Measurements from ENCODE around the gene HOXA2. TPM values are rescaled to one million over a fixed set of nuclear protein-coding genes. Genes with fewer than 3 reads are reported as not detected.

The HOXA2 gene
- polyA plus RNA-seq, 1 donor (not counting 4 experiments of a cell fraction or from before 2014, with no cell fraction given) = 0.71 TPM

GRCh38 chr7:27112955-27113949 lies 10.8 kb upstream of the HOXA2 start:
- Histone ChIP-seq H3K79me2 (ENCODE audit: control insufficient read depth, insufficient read depth, low read length) (peaks cover 37% of the 10 kb centered on the region), H3K4me2 (ENCODE audit: control insufficient read depth, extremely low read depth, insufficient read depth, low read depth, low read length) (peak overlapping the region; percentile 93), H3K27ac (ENCODE audit: control insufficient read depth, insufficient read depth, low read length) (peak overlapping the region; percentile 67), H3K9ac (ENCODE audit: control insufficient read depth, extremely low read depth, insufficient read depth, low read length) (peak overlapping the region; percentile 82), H3K27me3 (ENCODE audit: control insufficient read depth, extremely low read depth, insufficient read depth, low read length) (no peaks in the 10 kb centered on the region), H3K9me1 (ENCODE audit: control insufficient read depth, extremely low read depth, insufficient read depth, low read length) (no peaks in the 10 kb centered on the region), H3K9me3 (ENCODE audit: control insufficient read depth, low read depth, low read length) (no peaks in the 10 kb centered on the region), H2AFZ (ENCODE audit: control insufficient read depth, low read length) (peak overlapping the region; percentile 46), H3K4me3 (ENCODE audit: control insufficient read depth in 2 of 3, extremely low read depth in 1 of 3, insufficient read depth in 2 of 3, low read depth in 1 of 3, low read length in 3 of 3) (peak overlapping the region; percentile 45 to 72 (median 62)), H3K36me3 (ENCODE audit: control insufficient read depth in 2 of 2, extremely low read depth in 1 of 2, insufficient read depth in 2 of 2, low read length in 2 of 2) (peaks cover 2 to 5% of the 10 kb centered on the region in 2 experiments), H3K4me1 (ENCODE audit: control insufficient read depth, extremely low read depth, insufficient read depth, low read length) (peaks cover 31% of the 10 kb centered on the region), H4K20me1 (ENCODE audit: control insufficient read depth, extremely low read depth, insufficient read depth, low read length) (no peaks in the 10 kb centered on the region)
- peak; percentile 76 for FAIRE-seq
- no peak for DNase-seq (ENCODE audit: low read depth, low spot score)
- TF ChIP-seq CTCF (optimal IDR thresholded peaks at IDR 0.05 in 1 of 3, IDR thresholded peaks at IDR 0.05 in 1 of 3, conservative IDR thresholded peaks at IDR 0.05 in 1 of 3; ENCODE audit: extremely low read depth in 1 of 3, insufficient read depth in 2 of 3, low read length in 3 of 3) (no peak), EZH2 (IDR thresholded peaks at IDR 0.05; ENCODE audit: low read length) (no peak)
- dilution Hi-C loops (cut with MboI; ENCODE audit: extremely low pct_ligation_motif_present, low sequenced_read_pairs) = no loop called here

- Histone ChIP-seq H3K27me3 (ENCODE audit: control insufficient read depth, extremely low read depth, insufficient read depth, low read length) (no peaks in the 10 kb centered on the region), H2AFZ (ENCODE audit: control insufficient read depth, low read length) (no peak overlapping the region), H3K4me2 (ENCODE audit: control insufficient read depth, extremely low read depth, insufficient read depth, low read depth, low read length) (peak overlapping the region; percentile 93), H3K9me1 (ENCODE audit: control insufficient read depth, extremely low read depth, insufficient read depth, low read length) (no peaks in the 10 kb centered on the region), H3K9me3 (ENCODE audit: control insufficient read depth, low read depth, low read length) (no peaks in the 10 kb centered on the region), H3K9ac (ENCODE audit: control insufficient read depth, extremely low read depth, insufficient read depth, low read length) (peak overlapping the region; percentile 82), H3K36me3 (ENCODE audit: control insufficient read depth in 2 of 2, extremely low read depth in 1 of 2, insufficient read depth in 2 of 2, low read length in 2 of 2) (peaks cover 2 to 4% of the 10 kb centered on the region in 2 experiments), H3K79me2 (ENCODE audit: control insufficient read depth, insufficient read depth, low read length) (peaks cover 36% of the 10 kb centered on the region), H3K4me1 (ENCODE audit: control insufficient read depth, extremely low read depth, insufficient read depth, low read length) (peaks cover 31% of the 10 kb centered on the region), H3K27ac (ENCODE audit: control insufficient read depth, insufficient read depth, low read length) (peak overlapping the region; percentile 67), H4K20me1 (ENCODE audit: control insufficient read depth, extremely low read depth, insufficient read depth, low read length) (no peaks in the 10 kb centered on the region), H3K4me3 (ENCODE audit: control insufficient read depth in 2 of 3, extremely low read depth in 1 of 3, insufficient read depth in 2 of 3, low read depth in 1 of 3, low read length in 3 of 3) (peak overlapping the region in 2 of 3 experiments; percentile 62 to 72)
- FAIRE-seq = no peak
- dilution Hi-C loops (cut with MboI; ENCODE audit: extremely low pct_ligation_motif_present, low sequenced_read_pairs) = no loop called here
- DNase-seq (ENCODE audit: low read depth, low spot score) = no peak
- TF ChIP-seq EZH2 (IDR thresholded peaks at IDR 0.05; ENCODE audit: low read length) (no peak), CTCF (optimal IDR thresholded peaks at IDR 0.05 in 1 of 3, IDR thresholded peaks at IDR 0.05 in 1 of 3, conservative IDR thresholded peaks at IDR 0.05 in 1 of 3; ENCODE audit: extremely low read depth in 1 of 3, insufficient read depth in 2 of 3, low read length in 3 of 3) (no peak)
These were observed 9.9 kb upstream of the HOXA2 start for GRCh38 chr7:27112361-27112760.

Data from keratinocyte (primary cell).